Fibroblast of pulmonary artery (primary cell): Measurements from ENCODE around the gene FERMT3.
A peak's percentile ranks its signal among the peaks of the same experiment; 100 is the strongest.

Experiments
- DNase-seq: peaks from one replicate; pipeline ENCODE4 v3.0.0-alpha.2; 2010; ENCODE audit warnings: low read depth
- H3K4me3 ChIP-seq: replicated peaks from 2 replicates; pipeline ENCODE4 v1.5.1; 2011; ENCODE audit warnings: low read depth, mild to moderate bottlenecking, control low read depth, low read length, moderate library complexity
- CTCF ChIP-seq: IDR thresholded peaks from 2 replicates; pipeline ENCODE4 v1.5.1; 2011; ENCODE audit warnings: mild to moderate bottlenecking, control low read depth, low read length, inconsistent platforms; ENCODE audit errors: missing control alignments

Gene FERMT3

GRCh38 chr11:64180891-64181290 is 25.6 kb upstream of the FERMT3 start:
- TF ChIP-seq CTCF, result no peak
- peak overlapping the region; percentile 3 for H3K4me3 ChIP-seq
- no peak for DNase-seq

GRCh38 chr11:64181506-64182411 is 24.8 kb upstream of the FERMT3 start:
- H3K4me3 ChIP-seq, result peak overlapping the region; percentile 3
- DNase-seq, result peak; percentile 93
- TF ChIP-seq CTCF, result no peak

- no peak overlapping the region for H3K4me3 ChIP-seq
- DNase-seq, result no peak
- no peak for TF ChIP-seq CTCF
These were observed 22.6 kb upstream of the FERMT3 start for GRCh38 chr11:64183890-64184289.

GRCh38 chr11:64185175-64185692 is 21.3 kb upstream of the FERMT3 start:
- H3K4me3 ChIP-seq, result peak overlapping the region; percentile 75
- peak; percentile 37 for TF ChIP-seq CTCF
- peak; percentile 86 for DNase-seq

- peak; percentile 100 for DNase-seq
- TF ChIP-seq CTCF, result peak; percentile 49
- H3K4me3 ChIP-seq, result peak within 1 kb of the TSS; percentile 75
These were observed 20.6 kb upstream of the FERMT3 start, which contains the start of gene STIP1 for GRCh38 chr11:64185693-64186491. STIP1 (plus strand) TSS chr11:64186171; CDS start chr11:64186262, 91 bp downstream.

GRCh38 chr11:64186492-64187165 is 19.9 kb upstream of the FERMT3 start:
- no peak for DNase-seq
- no peak for TF ChIP-seq CTCF
- no peak overlapping the region for H3K4me3 ChIP-seq
